ENCODE measurements around the gene SLC34A3.

The SLC34A3 gene

DNA sequence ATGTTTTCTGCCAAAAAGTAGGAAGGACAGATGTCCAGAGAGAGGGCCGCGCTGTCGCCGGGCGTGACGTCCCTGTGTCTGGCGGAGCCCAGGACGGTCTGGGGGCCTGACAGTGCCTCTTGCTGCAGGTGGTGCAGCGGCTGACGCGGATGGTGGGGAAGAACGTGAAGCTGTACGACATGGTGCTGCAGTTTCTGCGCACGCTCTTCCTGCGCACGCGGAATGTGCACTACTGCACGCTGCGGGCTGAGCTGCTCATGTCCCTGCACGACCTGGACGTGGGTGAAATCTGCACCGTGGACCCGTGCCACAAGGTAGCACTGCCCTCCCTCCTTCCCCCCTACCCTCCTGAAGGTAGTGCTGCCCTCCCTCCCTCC, 32.2 kb downstream of the SLC34A3 start:
- DNase-seq, result no peak

DNA sequence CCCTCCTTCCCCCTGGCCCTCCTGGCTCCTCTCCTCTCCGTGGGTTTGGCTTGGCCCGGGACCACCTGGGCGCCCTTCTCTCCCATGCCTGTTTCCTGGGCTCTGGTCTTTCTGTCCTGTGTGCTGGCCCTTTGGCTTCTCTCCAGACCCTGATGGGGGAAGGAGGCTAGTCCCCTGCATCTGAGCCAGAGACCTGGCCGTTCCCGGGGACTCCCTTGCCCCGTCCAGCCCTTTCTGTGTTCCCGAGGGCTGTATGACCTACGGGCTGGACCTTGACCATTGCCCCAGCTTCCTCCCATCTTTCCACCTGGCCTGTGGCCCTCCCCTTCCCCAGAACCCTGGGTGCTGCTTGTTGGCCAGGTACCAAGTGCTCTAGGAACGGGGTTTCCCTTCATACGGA, 32.8 kb downstream of the SLC34A3 start:
- DNase-seq, result no peak

GRCh38 chr9:137264067-137264466, 33.4 kb downstream of the SLC34A3 start:
- no peak for DNase-seq

DNA sequence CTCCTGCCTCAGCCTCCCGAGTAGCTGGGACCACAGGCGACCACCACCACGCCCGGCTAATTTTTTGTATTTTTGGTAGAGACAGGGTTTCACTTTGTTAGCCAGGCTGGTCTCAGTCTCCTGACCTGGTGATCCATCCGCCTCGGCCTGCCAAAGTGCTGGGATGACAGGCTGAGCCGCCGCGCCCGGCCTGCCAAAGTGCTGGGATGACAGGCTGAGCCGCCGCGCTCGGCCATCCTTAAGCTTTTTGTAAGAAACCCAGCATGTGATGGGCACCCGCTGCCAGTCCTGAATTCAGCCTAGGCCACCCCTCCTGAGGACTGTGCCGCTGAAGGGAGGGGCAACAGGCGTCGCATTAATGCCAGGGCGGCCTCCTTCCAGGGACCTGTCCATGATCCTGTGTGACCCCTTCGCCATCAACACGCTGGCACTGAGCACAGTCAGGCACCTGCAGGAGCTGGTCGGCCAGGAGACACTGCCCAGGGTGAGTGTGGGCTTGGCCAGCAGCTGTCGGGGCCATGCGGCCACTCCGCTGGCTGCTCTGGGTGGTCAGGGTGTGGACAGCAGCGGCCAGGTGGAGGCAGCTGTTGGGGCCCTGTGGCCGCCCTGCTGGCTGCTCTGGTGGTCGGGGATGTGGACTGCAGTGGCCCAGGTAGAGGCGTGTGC, 34.9 kb downstream of the SLC34A3 start:
- no peak for DNase-seq

GRCh38 chr9:137266162-137266527, 35.4 kb downstream of the SLC34A3 start:
- DNase-seq, result no peak

GRCh38 chr9:137266585-137267453, 36.1 kb downstream of the SLC34A3 start:
- DNase-seq, result no peak

DNA sequence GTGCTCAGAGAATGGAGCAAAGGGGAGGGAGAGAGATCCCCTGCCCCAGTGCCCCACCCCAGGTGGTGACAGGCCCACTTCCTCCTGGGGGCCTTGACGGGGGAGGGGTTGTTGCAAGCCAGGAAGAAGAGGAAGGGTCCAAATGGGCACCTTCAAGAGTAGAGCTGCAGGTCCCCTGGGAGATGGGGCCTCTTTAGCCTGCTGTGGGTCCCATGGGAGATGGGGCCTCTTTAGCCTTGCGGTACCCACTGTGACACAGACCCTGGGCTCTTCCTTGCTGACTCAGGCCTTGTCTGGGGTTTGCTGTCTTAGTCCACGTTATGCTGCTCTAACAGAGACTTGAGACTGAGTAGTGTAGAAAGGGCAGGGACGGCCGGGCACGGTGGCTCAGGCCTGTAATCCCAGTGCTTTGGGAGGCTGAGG, 37.2 kb downstream of the SLC34A3 start:
- no peak for DNase-seq

DNA sequence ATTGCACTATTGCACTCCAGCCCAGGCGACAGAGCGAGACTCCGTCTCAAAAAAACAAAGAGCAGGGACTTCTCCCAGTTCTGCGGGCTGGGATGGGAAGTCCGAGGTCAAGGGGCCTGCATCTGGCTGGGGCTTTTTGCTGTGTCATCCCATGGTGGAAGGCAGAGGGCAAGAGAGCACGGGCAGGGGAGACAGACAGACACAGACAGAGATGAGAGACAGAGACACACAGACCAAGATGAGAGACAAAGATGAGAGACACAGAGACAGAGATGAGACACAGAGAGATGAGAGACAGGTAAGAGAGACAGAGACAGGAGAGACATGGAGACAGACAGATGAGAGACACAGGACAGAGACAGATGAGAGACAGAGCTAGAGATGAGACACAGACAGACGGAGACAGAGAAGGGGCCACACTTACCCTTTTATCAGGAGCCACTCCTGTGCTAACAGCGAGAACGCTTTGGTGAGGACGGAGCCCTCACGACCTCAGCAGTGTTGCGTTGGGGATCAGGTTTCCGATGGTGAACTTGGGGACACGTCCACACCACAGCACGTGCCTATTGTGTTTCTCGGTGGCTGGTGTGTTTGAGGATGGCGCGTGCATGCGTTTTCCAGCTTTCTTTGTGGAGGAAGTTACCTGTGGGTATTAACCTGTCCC, 38.0 kb downstream of the SLC34A3 start:
- DNase-seq, result no peak

DNA sequence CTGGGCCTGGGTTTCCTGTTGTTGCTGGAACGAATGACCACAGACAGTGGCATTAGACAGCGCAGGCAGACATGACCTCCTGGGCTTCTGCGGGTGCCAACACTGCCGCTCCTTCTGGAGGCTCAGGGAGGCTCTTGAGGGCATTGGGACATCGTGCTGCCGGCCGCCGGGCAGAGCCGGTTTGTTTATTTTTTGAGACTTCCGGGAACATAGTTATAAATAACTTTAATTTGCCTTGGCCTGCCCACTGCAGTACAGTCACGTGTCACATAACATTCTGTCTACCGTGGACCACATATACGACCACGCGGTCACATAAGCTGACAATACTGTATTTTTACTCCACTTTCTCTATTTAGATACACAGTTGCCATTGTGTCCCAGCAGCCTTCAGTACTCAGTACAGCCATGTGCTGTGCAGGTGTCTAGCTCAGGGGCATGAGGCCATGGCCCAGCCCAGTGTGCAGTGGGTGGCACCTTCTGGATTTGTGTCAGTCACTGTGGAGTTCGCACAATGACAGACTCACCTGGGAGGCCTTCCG, 38.6 kb downstream of the SLC34A3 start:
- DNase-seq, result no peak

DNA sequence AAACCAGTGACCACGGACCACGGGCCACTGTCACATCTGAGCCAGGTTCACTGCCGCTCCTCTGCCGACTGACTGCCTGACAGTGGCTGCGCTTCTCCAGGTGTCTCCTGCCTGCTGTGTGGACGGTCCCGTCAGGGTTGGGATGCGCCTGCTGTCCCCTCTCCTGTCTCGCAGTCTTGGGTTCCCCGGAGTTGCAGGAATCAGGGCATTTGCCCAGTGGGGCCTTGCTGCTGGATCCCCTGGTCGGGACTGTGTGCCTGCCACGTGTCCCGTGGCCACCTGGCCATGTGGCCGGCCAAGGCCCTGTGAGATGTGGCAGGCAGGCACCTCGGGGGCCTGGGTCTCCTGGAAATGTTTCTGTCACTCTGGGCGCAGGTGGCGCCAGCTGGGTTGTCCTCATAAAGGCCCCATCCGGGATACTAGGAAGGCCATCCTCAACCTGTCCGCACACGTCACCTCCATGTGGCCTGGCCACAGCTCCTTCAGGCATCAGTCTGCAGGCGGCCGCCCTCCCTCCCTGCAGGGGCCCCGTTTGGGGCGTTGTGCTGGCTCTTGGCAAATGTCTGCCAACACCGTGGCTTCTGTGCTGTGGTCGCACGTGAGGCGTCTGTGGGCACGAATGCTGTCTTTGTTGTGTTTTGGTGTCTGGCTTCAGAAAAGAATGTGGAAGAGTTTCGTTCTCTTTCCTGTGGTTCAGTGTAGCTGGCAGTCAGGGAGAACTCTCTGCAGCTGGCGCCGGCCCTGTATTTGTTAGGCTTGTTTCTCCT, 40.4 kb downstream of the SLC34A3 start:
- DNase-seq, result no peak

- DNase-seq, result no peak
These were observed 41.0 kb downstream of the SLC34A3 start for GRCh38 chr9:137271696-137272076.

DNA sequence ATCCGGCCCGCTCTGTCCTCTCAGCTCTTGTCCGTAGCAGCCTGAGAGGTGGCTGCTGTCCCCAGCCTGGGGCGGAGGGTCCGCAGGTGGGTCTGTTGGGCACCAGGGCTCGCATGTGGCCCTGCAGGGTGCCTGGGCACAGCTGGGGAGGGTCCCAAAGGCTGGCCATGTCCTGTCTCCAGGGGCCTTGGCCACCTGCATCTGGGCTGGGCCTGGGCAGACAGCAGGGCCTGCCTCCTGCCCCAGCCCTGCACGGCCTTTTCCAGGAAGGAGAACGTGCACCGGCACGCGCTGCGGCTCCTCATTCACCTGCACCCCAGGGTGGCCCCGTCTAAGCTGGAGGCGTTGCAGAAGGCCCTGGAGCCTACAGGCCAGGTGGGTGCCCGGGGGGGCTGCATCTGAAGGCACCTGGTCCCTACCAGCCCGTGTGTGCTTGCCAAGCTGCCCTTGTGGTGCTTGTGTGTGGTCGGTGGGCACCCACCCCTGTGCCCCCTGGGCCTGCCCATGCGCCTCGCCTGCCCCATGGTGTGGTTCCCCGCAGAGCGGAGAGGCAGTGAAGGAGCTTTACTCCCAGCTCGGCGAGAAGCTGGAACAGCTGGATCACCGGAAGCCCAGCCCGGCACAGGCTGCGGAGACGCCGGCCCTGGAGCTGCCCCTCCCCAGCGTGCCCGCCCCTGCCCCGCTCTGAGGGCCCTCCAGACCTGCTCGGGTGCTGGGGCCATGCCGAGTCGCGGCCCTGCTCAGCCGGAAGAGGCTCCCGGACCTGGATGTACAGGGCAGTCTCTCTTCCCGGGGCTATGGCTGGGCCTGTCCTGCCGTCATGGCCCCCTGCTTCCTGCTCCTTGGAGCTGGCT, 41.8 kb downstream of the SLC34A3 start:
- DNase-seq, result no peak

GRCh38 chr9:137273095-137273490, 42.4 kb downstream of the SLC34A3 start:
- no peak for DNase-seq

- DNase-seq, result no peak
These were observed 43.1 kb downstream of the SLC34A3 start for GRCh38 chr9:137273611-137274320.

GRCh38 chr9:137275203-137275587, 44.5 kb downstream of the SLC34A3 start:
- DNase-seq, result no peak

GRCh38 chr9:137275588-137276472, 45.1 kb downstream of the SLC34A3 start:
- DNase-seq, result no peak

DNA sequence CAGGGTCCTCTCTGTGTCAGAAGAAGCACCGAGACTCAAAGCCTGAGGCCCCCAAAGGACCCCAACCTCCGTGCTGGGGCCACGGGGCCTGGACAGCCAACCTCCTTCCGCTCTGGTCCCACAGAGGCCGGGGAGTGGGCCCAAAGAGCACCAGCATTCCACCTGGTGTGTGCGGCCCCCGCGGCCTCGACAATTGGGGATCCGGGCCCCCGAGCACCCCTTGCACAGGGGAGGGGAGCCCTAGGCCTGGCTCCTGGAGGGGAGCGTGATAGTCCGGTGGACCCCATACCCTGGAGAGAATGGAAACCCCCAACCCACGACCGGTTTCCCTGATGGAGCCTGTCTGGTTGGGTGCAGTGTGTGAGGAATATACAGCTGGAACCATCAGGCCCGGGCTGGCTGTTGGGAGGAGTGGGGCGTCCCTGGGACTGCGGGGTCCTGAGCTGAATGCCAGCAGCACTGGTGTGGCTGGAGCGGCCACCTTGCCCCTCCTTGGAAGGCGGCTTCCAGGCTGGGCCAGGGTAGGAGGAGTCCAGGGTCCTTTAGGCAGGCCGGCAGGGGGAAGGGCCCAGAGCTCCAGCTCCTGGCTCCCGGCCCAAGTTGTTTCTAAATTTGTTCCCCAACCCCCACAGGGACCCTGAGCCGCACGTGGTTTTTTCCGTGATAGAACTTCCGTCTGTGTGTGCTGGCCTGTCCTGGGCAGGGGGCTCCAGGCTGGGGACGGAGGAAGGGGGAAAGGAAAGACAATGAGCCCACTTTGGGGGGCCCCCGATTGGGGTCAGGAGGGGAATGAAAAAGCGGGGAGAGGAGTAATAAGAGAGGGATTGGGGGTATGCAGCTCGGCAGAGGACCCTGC, 46.0 kb downstream of the SLC34A3 start:
- DNase-seq, result no peak

DNA sequence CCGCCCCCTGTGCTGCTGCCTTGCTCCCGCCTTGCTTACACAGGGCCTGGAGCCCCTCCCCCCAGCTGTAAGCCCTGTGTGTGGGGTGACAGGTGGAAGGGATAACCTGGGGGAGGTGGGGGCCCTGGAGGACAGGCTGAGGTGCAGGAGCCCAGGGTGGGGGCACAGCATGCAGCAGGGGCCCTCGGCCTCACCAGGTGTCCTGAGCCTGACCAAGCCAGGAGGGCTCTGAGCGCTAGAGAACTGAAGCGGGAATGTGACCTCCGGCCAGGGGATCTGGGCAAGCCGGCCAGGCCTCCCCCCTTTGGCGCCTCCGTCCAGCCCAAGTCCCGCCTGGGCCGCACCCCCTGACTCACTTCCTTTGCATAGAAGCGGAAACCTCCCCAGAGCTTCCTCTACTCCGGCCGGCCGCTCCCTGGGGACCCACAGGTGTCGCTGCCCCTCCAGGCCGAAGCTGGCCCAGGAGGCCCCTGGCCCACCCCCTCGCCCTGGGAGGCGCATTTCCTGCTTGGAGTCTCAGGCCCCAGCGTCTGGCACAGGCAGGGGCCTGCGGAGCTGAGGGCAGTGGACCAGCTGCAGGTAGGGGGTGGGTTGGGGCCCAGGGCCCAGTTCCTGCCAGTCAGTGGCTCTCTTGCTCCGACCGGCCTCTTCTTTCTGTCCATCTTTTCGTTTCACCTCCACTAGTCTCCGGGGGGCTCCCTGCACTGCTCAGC, 46.8 kb downstream of the SLC34A3 start, which contains the start of gene TOR4A:
TSS of gene TOR4A (plus strand) at position 398 of the 713 bp plus-strand sequence. CDS start 964 bp downstream, outside the sequence.
- peak; percentile 50 for DNase-seq
